Esophagus (tissue), 2 donors: ENCODE measurements around the gene BAHD1. TPM values are rescaled to one million over a fixed set of nuclear protein-coding genes. Genes with fewer than 3 reads are reported as not detected.

Experiments
- H3K27ac ChIP-seq, 2 donors: one replicate each; pipeline ENCODE4 v1.5.1; 2013; ENCODE audit warnings: low read depth in 2 of 2, mild to moderate bottlenecking in 2 of 2, inconsistent platforms in 1 of 2, low read length in 1 of 2, moderate library complexity in 1 of 2
- H3K27me3 ChIP-seq, 2 donors: one replicate each; pipeline ENCODE4 v1.6.1; 2013; ENCODE audit warnings: low read length in 2 of 2, control low read depth in 1 of 2, mild to moderate bottlenecking in 1 of 2; ENCODE audit not compliant: insufficient read depth in 2 of 2, control insufficient read depth in 1 of 2
- H3K36me3 ChIP-seq, 2 donors: one replicate each; pipeline ENCODE4 v1.6.1; 2013; ENCODE audit warnings: low read length in 1 of 2; ENCODE audit not compliant: control insufficient read depth in 2 of 2, insufficient read depth in 2 of 2
- H3K4me1 ChIP-seq, 2 donors: one replicate each; pipeline ENCODE4 v1.6.1; 2013; ENCODE audit warnings: low read length in 1 of 2; ENCODE audit not compliant: control insufficient read depth in 2 of 2, insufficient read depth in 2 of 2
- H3K4me3 ChIP-seq, 2 donors: one replicate each; pipeline ENCODE4 v1.5.1; 2013; ENCODE audit warnings: low read length in 2 of 2, mild to moderate bottlenecking in 2 of 2, low read depth in 1 of 2, moderate library complexity in 1 of 2
- H3K9me3 ChIP-seq, 2 donors: one replicate each; pipeline ENCODE4 v1.6.1; 2013; ENCODE audit warnings: mild to moderate bottlenecking in 2 of 2, low read depth in 1 of 2, low read length in 1 of 2, moderate library complexity in 1 of 2; ENCODE audit not compliant: control insufficient read depth in 2 of 2, insufficient read depth in 1 of 2
- WGBS, 2 donors: extraction: QIAGEN DNeasy Blood & Tissue Kit; methylation state at CpG; one replicate each; pipeline ENCODE4 v1.1.7; 2013; 5-methylcytosine and 5-hydroxymethylcytosine counted together
- polyA plus RNA-seq, 2 donors: library from polyadenylated mRNA; stranded (reverse); fragments of 200-250 nt; gene quantifications; one replicate each; pipeline ENCODE4 v1.2.3, GENCODE V29; 2013
- donor health status: healthy with polysubstance abuse.
- donor health status: Bipolar disorder and iron deficiency.

Gene BAHD1
- polyA plus RNA-seq, 2 donors = 6.7 to 8.1 TPM

GRCh38 chr15:40436116-40436891 is 4.4 kb upstream of the BAHD1 start:
- 1% methylated on average over 34 to 38 of the region's 39 CpGs for WGBS, 2 donors
- no peaks in the 10 kb centered on the region for H3K9me3 ChIP-seq
- H3K4me1 ChIP-seq = peaks cover 2 to 11% of the 10 kb centered on the region in 2 donors
- peak overlapping the region; percentile 4 to 12 for H3K4me3 ChIP-seq
- no peak overlapping the region for H3K27ac ChIP-seq
- H3K27me3 ChIP-seq = peaks cover 4 to 8% of the 10 kb centered on the region in 2 donors
- no peaks in the 10 kb centered on the region for H3K36me3 ChIP-seq

- 11 to 15% methylated on average over 17 of the region's 17 CpGs for WGBS, 2 donors
- Histone ChIP-seq H3K4me1 (peaks cover 1 to 11% of the 10 kb centered on the region in 2 donors), H3K9me3 (no peaks in the 10 kb centered on the region), H3K27me3 (peaks cover 4 to 8% of the 10 kb centered on the region in 2 donors), H3K27ac (no peak overlapping the region), H3K36me3 (no peaks in the 10 kb centered on the region), H3K4me3 (no peak overlapping the region)
Observed at GRCh38 chr15:40436892-40437751, 3.6 kb upstream of the BAHD1 start.

GRCh38 chr15:40437752-40438687 is 2.7 kb upstream of the BAHD1 start:
- Histone ChIP-seq H3K4me3 (no peak overlapping the region), H3K27me3 (peaks cover 4 to 8% of the 10 kb centered on the region in 2 donors), H3K4me1 (peaks cover 0 to 12% of the 10 kb centered on the region in 2 donors), H3K9me3 (no peaks in the 10 kb centered on the region), H3K27ac (no peak overlapping the region), H3K36me3 (no peaks in the 10 kb centered on the region)
- 49 to 56% methylated on average over 16 to 21 of the region's 21 CpGs for WGBS, 2 donors

DNA sequence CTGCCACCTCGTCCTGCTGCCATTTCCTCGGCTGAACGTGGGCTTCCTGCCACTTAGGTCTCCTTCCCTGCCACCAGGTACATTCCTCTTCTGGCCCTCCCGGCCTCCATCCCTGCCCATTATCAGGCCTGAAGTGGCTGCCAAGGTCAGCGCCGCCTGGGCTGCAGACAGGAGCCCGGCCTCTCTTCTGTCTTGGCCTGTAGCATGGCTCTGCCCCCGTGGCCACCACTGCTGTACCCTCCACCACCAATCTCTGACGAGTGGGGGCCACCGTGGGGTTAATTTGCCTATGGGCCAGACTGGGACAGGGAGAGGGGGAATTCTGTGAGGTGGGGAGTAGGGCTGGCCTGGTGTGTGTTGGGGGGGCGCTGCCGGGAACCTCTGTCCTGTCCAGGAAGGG is 2.0 kb upstream of the BAHD1 start:
- H3K4me3 ChIP-seq = no peak overlapping the region
- no peak overlapping the region for H3K27ac ChIP-seq
- no peaks in the 10 kb centered on the region for H3K9me3 ChIP-seq
- no peaks in the 10 kb centered on the region for H3K36me3 ChIP-seq
- H3K4me1 ChIP-seq = peaks cover 0 to 13% of the 10 kb centered on the region in 2 donors
- H3K27me3 ChIP-seq = peaks cover 4 to 8% of the 10 kb centered on the region in 2 donors
- 67 to 70% methylated on average over 12 of the region's 12 CpGs for WGBS, 2 donors

DNA sequence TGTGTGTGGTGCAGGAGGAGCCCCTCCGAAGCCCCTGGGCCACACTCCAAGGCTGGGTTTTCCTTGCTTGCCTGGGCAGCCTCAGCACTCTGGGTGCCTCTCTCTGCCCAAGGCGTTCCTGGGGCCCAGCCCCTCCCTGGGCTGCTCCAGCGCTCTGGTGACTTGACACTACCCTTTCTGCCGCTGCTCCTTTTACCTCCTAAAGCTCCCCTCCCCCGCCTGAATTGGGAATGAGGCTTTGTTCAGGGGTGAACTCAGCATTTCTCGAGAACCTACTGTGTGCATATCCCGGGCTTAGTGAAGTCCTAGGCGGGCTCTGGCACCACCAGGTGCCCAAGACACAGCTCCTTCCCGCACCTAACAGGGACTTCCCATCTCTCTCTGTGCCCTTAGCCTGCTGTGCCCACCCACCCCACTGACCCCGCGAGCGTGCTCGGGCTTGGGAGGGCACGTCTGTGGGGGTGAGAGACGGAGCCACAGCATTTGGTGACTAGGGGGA is 1.2 kb upstream of the BAHD1 start:
- Histone ChIP-seq H3K4me3 (peak overlapping the region; percentile 43 to 68), H3K27ac (no peak overlapping the region), H3K27me3 (peaks cover 4 to 8% of the 10 kb centered on the region in 2 donors), H3K9me3 (no peaks in the 10 kb centered on the region), H3K4me1 (peaks cover 0 to 13% of the 10 kb centered on the region in 2 donors), H3K36me3 (no peaks in the 10 kb centered on the region)
- 10 to 14% methylated on average over 15 of the region's 15 CpGs for WGBS, 2 donors

DNA sequence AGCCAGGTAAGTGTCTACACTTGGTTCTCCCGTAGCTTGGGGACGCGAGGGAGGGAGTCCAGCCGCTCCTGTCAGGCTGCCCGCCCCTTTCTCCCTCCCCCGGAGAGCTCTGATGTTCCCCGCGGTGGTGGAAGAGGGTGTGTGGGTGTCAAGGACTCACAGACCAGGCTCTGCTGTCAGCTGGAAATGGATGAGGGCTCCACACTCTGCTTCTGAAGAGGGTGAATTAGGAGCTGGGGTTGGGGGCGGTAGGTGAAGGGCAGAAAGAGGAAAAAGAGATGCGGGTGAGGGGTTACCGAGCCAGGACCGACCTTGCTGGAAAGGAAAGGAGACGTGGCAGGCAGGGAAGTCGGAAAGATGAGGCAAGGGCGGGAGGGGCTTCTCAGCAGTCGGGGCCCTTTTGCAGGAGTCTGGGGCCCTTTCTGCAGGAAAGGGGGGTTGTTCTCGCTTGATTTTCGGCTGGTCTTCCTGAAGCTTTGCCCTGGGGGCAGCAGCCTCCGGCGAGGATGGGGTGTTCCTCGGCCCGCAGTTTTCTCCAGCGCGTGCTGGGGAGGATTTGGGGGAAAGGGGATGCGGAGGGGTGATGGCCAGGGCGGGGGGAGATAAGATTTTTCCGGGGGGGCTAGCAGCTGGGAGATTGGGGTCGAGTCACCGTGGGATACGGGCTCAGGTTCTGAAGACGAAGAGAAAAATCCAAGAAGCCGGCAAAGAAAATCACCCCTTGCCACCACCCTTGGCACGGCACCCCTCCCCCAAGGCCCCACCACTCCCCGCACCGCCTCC is 602 bp upstream of the BAHD1 start:
- Histone ChIP-seq H3K4me1 (peaks cover 0 to 13% of the 10 kb centered on the region in 2 donors), H3K27ac (no peak overlapping the region)

GRCh38 chr15:40441565-40442531 is 1.1 kb downstream of the BAHD1 start:
- H3K27ac ChIP-seq = no peak overlapping the region
- H3K4me3 ChIP-seq = peak overlapping the region; percentile 68 to 78
- H3K36me3 ChIP-seq = peaks cover 0 to 3% of the 10 kb centered on the region in 2 donors
- no peaks in the 10 kb centered on the region for H3K9me3 ChIP-seq
- peaks cover 0 to 14% of the 10 kb centered on the region in 2 donors for H3K4me1 ChIP-seq
- peaks cover 4 to 5% of the 10 kb centered on the region in 2 donors for H3K27me3 ChIP-seq
- 1% methylated on average over 90 to 119 of the region's 119 CpGs for WGBS, 2 donors

More for the DNA sequence above, 602 bp upstream of the BAHD1 start:
- WGBS, 2 donors = 0 to 1% methylated on average over 34 to 35 of the region's 35 CpGs
- no peaks in the 10 kb centered on the region for H3K36me3 ChIP-seq
- H3K9me3 ChIP-seq = no peaks in the 10 kb centered on the region
- H3K27me3 ChIP-seq = peaks cover 4 to 8% of the 10 kb centered on the region in 2 donors
- H3K4me3 ChIP-seq = peak overlapping the region; percentile 43 to 68

GRCh38 chr15:40443255-40443654 is 2.5 kb downstream of the BAHD1 start:
- peaks cover 0 to 3% of the 10 kb centered on the region in 2 donors for H3K36me3 ChIP-seq
- H3K4me1 ChIP-seq = peaks cover 0 to 14% of the 10 kb centered on the region in 2 donors
- no peak overlapping the region for H3K27ac ChIP-seq
- H3K9me3 ChIP-seq = no peaks in the 10 kb centered on the region
- WGBS, 2 donors = 82 to 84% methylated on average over 4 of the region's 4 CpGs
- H3K4me3 ChIP-seq = no peak overlapping the region
- H3K27me3 ChIP-seq = no peaks in the 10 kb centered on the region
